Measurements from ENCODE around the gene GAS6.
A peak's percentile ranks its signal among the peaks of the same experiment; 100 is the strongest.

The GAS6 gene

GRCh38 chr13:113817860-113818691 lies 45.8 kb downstream of the GAS6 start:
- DNase-seq, result no peak

GRCh38 chr13:113816946-113817859 lies 46.7 kb downstream of the GAS6 start:
- DNase-seq, result peak; percentile 84

GRCh38 chr13:113816254-113816929 lies 47.5 kb downstream of the GAS6 start:
- no peak for DNase-seq

GRCh38 chr13:113815151-113816058 lies 48.5 kb downstream of the GAS6 start:
- DNase-seq, result peak; percentile 44

- no peak for DNase-seq
Measured at GRCh38 chr13:113814435-113814821, 49.4 kb downstream of the GAS6 start.

- DNase-seq, result no peak
Measured at GRCh38 chr13:113813749-113814434, 50.0 kb downstream of the GAS6 start.

- no peak for DNase-seq
Measured at GRCh38 chr13:113813070-113813748, 50.7 kb downstream of the GAS6 start.

GRCh38 chr13:113812178-113813040 lies 51.5 kb downstream of the GAS6 start:
- DNase-seq, result no peak

- DNase-seq, result no peak
Measured at GRCh38 chr13:113811081-113811928, 52.6 kb downstream of the GAS6 start.

GRCh38 chr13:113810640-113811039 lies 53.2 kb downstream of the GAS6 start:
- DNase-seq, result no peak

GRCh38 chr13:113809934-113810333 lies 53.9 kb downstream of the GAS6 start:
- DNase-seq, result no peak

GRCh38 chr13:113808058-113808834 lies 55.6 kb downstream of the GAS6 start:
- no peak for DNase-seq

GRCh38 chr13:113806526-113806925 lies 57.4 kb downstream of the GAS6 start:
- no peak for DNase-seq

- no peak for DNase-seq
Measured at GRCh38 chr13:113806104-113806471, 57.8 kb downstream of the GAS6 start.

GRCh38 chr13:113805431-113806103 lies 58.3 kb downstream of the GAS6 start:
- DNase-seq, result no peak

GRCh38 chr13:113804703-113805430 lies 59.0 kb downstream of the GAS6 start:
- no peak for DNase-seq
